GM18517 (cell line): ENCODE results near the gene MYOM1.
"Not testable (repeated sequence)": the region's sequence is repeated elsewhere in the genome, so short reads cannot be mapped to it uniquely, and the experiment has no call there.

Experiments used
- ATAC-seq: cut with Tn5 transposase; IDR thresholded peaks from one replicate; pipeline ENCODE4 v1.9.1; 2021; ENCODE audit warnings: mild to moderate bottlenecking, moderate library complexity; ENCODE audit not compliant: unreplicated experiment

The MYOM1 gene

GRCh38 chr18:3061581-3062312 is 158.0 kb downstream of the MYOM1 start:
- peak; percentile 40 for ATAC-seq

GRCh38 chr18:3060667-3061580 is 158.8 kb downstream of the MYOM1 start:
- ATAC-seq, result peak; percentile 60

DNA sequence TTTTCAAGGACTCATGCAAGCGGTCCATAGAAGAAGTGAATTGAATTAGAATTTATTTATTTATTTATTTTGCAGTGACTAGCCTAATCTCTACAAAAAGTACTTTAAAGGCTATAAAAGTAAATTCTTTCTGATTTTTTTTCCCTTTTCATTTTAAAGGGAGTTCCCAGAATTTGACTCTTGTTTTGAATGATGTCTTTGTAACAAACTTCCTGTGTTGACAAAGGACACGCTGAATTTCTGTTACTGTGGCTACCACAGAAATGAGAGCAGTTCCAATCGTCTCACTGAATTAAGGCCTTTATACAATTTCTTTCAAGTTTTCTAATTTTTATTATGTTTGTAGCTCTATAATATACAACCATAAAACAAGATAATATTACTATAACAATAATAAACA is 160.5 kb downstream of the MYOM1 start:
- no peak for ATAC-seq

GRCh38 chr18:3058328-3059191 is 161.2 kb downstream of the MYOM1 start:
- no peak for ATAC-seq

DNA sequence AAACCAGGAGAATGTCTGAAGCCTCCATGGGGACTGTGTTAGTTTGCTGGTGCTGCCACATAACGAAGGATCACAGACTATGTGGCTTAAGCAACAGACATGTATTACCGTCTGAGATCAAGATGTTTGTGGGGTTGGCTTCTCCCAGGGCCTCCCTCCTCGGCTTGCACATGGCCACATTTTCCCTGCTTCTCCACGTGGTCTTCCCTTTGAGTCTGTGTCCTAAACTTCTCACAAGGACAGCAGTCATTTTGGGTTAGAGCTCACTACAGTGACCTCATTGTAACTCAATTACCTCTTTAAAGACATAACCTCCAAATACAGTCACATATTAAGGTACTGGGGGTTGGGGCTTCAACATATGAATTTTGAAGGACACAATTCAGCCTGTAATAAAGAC is 162.2 kb downstream of the MYOM1 start:
- ATAC-seq, result no peak

- ATAC-seq, result no peak
Observed at GRCh38 chr18:3056311-3056710, 163.5 kb downstream of the MYOM1 start.

GRCh38 chr18:3055816-3056215 is 164.0 kb downstream of the MYOM1 start:
- no peak for ATAC-seq

DNA sequence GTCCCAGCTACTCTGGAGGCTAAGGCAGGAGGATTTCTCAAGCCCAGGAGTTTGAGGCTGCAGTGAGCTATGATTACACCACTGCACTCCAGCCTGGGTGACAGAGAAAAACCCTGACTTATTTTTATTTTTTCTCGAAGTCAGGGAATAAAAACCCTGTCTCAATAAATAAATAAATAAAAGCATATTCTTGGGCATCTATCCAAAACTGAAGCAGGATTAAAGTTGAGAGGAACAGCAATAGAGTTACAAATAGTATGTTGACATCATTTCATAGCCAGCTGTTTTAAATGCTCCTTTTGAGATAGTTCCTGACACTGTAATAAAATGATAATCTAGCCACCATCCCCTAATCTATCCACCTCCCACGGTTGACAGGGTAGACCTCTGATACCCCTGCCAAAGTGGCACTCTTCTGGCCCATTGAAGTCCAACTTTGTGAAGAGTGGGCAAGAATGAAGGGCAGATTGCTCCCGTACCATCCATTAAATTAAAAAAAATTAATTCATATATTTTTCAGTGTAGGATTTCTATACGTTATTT is 164.5 kb downstream of the MYOM1 start:
- ATAC-seq, result no peak

DNA sequence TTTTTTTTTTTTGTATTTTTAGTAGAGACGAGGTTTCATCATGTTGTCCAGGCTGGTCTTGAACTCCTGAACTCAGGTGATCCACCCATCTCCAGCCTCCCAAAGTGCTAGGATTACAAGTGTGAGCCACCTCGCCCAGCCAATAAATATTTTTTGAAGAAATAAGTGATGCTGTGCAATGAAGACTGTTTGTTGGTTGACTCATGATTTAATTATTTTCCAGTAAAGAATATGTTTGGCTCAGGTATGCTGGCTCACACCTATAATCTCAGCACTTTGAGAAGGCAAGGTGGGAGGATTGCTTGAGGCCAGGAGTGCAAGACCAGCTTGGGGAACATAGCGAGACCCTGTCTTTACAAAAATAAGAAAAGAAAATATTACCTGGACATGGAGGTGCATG is 165.0 kb downstream of the MYOM1 start:
- no peak for ATAC-seq

DNA sequence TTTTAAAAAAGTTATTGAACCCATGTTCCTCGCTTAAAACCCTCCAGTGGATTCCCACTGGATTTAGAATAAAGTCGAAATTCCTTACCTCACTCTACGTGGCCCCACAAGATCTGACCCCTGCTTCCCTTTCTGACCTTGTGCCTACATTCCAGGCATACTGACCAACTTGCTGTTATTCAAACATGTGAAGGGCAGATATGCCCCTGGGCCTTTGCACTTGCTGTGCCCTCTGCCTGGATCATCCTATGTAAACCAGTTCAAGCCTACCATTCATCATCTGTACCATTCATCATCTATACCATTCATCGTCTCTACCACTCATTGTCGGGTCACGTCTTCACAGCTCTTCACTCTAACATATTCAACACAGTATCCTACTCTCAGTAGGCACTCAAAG is 165.6 kb downstream of the MYOM1 start:
- ATAC-seq, result no peak

GRCh38 chr18:3053081-3053480 is 166.7 kb downstream of the MYOM1 start:
- ATAC-seq, result no peak

DNA sequence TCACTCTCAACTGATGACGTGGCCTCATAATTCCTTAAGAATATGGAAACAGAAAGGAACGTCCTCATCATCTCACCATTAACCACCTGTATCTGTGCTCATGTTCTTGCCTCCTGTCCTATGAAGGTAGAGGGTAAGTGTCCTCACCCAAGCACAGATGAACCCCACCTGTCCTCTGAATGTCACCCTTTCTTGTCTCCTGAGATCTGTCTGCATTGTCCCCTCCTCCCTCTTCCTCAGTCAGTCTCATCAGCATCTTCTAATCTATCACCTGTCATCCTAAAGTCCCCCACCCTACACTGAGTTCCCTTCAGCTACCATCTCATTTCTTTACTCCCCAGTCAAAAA is 167.4 kb downstream of the MYOM1 start:
- no peak for ATAC-seq

GRCh38 chr18:3051718-3052410 is 167.9 kb downstream of the MYOM1 start:
- no peak for ATAC-seq

DNA sequence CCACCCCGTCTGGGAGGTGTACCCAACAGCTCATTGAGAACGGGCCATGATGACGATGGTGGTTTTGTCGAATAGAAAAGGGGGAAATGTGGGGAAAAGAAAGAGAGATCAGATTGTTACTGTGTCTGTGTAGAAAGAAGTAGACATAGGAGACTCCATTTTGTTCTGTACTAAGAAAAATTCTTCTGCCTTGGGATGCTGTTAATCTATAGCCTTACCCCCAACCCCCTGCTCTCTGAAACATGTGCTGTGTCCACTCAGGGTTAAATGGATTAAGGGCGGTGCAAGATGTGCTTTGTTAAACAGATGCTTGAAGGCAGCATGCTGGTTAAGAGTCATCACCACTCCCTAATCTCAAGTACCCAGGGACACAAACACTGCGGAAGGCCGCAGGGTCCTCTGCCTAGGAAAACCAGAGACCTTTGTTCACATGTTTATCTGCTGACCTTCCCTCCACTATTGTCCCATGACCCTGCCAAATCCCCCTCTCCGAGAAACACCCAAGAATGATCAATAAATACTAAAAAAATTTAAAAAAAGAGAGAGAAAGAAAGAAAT is 169.8 kb downstream of the MYOM1 start:
- ATAC-seq, result not testable (repeated sequence)

- ATAC-seq, result no peak
Observed at GRCh38 chr18:3048820-3049349, 170.9 kb downstream of the MYOM1 start.

DNA sequence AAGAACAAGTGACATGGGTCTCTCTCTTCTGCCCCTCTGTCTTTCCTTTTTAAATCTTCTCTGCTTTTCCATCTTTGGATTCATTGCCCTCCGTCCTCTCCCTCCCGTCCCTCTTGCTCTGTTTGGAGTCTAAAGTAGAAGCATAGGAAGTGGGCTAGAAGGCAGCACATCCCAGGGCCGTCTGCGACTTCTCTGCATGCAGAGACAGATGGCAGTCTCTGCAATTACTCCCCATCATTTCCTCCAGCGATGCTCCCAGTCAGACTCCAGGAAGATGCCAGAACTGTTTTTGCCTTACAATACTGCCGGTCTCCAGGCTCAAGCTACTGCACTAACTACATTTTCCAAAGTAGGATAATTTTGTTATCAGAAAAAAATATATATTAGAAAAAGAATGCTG is 171.6 kb downstream of the MYOM1 start:
- ATAC-seq, result no peak

DNA sequence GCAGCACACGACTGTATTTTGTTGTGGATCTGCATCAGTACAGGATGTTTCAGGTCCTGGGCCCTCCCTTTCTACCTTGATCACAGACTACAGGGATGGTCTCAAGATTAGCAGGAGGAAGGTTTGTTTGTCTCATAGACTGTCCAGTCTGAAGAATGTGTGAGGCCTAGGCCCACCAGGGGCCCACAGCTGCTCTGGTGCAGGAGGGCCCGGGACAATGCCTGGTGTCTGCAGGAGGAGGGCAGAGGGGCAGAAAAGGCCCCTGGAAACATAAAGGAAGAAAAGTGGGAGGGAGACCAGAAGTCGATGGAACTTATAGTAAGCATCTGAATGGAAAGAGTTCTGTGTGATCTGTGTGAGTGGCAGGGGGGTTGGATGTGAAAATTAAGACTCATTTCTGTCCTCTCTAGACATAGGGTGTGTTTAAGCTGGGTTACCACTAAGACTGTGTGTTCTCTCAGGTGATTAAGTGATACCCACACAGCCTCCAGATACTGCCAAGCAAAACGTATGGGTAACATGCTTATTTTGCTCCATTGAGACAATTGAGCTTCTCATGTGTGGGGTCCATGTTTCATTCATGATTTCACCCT is 173.5 kb downstream of the MYOM1 start:
- ATAC-seq, result no peak

DNA sequence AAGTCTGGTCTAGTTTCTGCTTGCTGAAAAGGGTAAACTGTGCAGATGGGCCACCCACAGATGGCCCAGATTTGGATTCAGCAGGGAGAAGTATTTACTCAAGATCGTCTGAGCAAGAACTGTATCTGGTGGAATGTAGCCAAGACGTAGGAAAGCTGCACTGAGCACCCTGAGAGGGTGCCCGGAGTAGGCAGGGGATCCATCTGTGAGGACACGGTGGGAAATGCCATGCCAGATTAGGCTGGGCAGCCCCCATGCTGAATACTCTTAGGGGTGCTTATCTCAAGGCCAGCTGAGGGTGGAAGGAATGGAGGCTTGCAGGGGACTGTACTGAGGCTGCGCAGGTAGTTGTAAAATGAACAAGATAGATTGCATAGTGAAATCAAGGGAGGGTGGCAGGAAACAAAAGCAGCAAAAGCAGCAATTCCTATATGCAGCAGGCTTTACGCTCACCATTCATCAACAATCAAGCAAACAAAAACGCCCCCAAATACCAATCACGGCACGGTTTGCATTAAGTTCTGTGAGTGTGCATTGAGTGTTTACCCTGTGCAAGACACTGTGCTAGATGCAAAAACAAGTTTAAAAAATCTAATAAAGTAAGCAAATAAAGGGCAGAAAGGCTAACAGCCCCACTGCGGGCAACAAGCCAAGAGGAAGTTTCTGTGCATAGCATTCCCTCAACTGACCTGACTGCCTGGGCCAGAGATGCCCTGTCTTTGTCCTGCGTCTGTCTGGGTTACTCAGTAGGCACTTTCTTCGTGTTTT is 174.7 kb downstream of the MYOM1 start:
- no peak for ATAC-seq

DNA sequence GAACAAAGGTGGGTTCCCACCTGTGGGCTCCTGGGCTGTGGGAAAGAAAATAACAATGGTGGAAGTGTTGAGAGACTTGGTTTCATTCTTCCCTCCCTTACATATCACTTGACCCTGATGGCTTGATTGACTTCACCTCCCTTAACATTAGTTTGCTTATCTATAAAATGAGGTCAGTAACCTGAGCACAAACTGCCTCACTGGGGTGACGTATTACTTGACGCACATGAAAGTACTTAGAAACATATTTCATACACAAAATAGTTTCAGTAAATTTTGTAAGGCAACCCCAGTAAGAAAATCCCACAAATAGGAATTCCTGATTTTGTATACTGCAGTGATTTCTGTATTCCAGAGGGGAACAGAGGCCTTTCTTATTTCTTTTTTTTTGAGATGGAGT is 177.4 kb downstream of the MYOM1 start:
- ATAC-seq, result no peak
